SK-N-SH (cell line): Measurements from ENCODE around the gene POU6F2. TPM values are rescaled to one million over a fixed set of nuclear protein-coding genes. Genes with fewer than 3 reads are reported as not detected.

Experiments used
- CTCF ChIA-PET: fragments of 300-600, 350-600 bp; formaldehyde crosslinking; extraction: SDS; loops from one replicate; lab custom pipeline; 2021; lab: Yijun Ruan, JAX
- POLR2A ChIA-PET: fragments of 350-600 bp; sonication (Branson Sonifier 250); formaldehyde crosslinking; extraction: SDS; loops from one replicate; lab custom pipeline; 2020; ENCODE audit warnings: antibody characterized with exemption, inconsistent platforms; lab: Yijun Ruan, JAX
- DNase-seq: peaks from one replicate; pipeline ENCODE4 v3.0.0; 2012
- H2AFZ ChIP-seq: fragments of 200-600 bp; sonication (generic); 2 replicates; pipeline ENCODE4 v1.8.1; 2016; ENCODE audit warnings: antibody characterized with exemption, mild to moderate bottlenecking, low read depth
- H3F3A ChIP-seq: fragments of 200-600 bp; sonication (generic); replicated peaks from 2 replicates; pipeline ENCODE3; 2016; ENCODE audit warnings: antibody characterized with exemption, mild to moderate bottlenecking; ENCODE audit not compliant: insufficient read depth
- H3K27ac ChIP-seq, 2 experiments: fragments of 200-500 bp in 1 of 2; fragments of 200-600 bp in 1 of 2; sonication (Bioruptor generic) in 1 of 2; sonication (generic), shearing (Covaris generic) in 1 of 2; 2 replicates each; pipeline versions ENCODE4 v1.5.1 to v1.6.1; 2014 to 2016; ENCODE audit warnings: low read depth in 2 of 2, inconsistent platforms in 1 of 2, low read length in 1 of 2, mild to moderate bottlenecking in 1 of 2, mixed read lengths in 1 of 2
- H3K27me3 ChIP-seq: fragments of 200-600 bp; sonication (generic), shearing (Covaris generic); 2 replicates; pipeline ENCODE4 v1.6.1; 2016; ENCODE audit warnings: mixed run types; ENCODE audit not compliant: insufficient read depth
- H3K36me3 ChIP-seq, 2 experiments: fragments of 200-500 bp in 1 of 2; fragments of 200-600 bp in 1 of 2; sonication (Bioruptor generic) in 1 of 2; sonication (generic) in 1 of 2; replicated peaks in 1 of 2; 2 replicates each; pipeline versions ENCODE3 to v1.5.1; 2014 to 2016; ENCODE audit warnings: low read length in 1 of 2, mild to moderate bottlenecking in 1 of 2; ENCODE audit not compliant: insufficient read depth in 2 of 2, control insufficient read depth in 1 of 2
- H3K4me1 ChIP-seq, 2 experiments: fragments of 200-500 bp in 1 of 2; fragments of 200-600 bp in 1 of 2; sonication (Bioruptor generic) in 1 of 2; sonication (generic), shearing (Covaris generic) in 1 of 2; 2 replicates each; pipeline versions ENCODE4 v1.5.1 to v1.6.1; 2014 to 2016; ENCODE audit warnings: low read depth in 1 of 2, low read length in 1 of 2, mixed run types in 1 of 2; ENCODE audit not compliant: insufficient read depth in 2 of 2, control insufficient read depth in 1 of 2
- H3K4me2 ChIP-seq: fragments of 200-600 bp; sonication (generic), shearing (Covaris generic); 2 replicates; pipeline ENCODE4 v1.6.1; 2017; ENCODE audit warnings: mixed run types
- H3K4me3 ChIP-seq, 2 experiments: fragments of 200-500 bp in 1 of 2; fragments of 200-600 bp in 1 of 2; sonication (Bioruptor generic) in 1 of 2; sonication (generic), shearing (Covaris generic) in 1 of 2; 2 replicates each; pipeline versions ENCODE4 v1.5.1 to v1.8.1; 2014 to 2016; ENCODE audit warnings: low read depth in 2 of 2, inconsistent platforms in 1 of 2, low read length in 1 of 2, mild to moderate bottlenecking in 1 of 2, mixed read lengths in 1 of 2, moderate library complexity in 1 of 2
- H3K79me2 ChIP-seq: fragments of 200-600 bp; sonication (generic); 2 replicates; pipeline ENCODE4 v1.8.1; 2017; ENCODE audit warnings: mild to moderate bottlenecking; ENCODE audit not compliant: insufficient read depth
- H3K9ac ChIP-seq: fragments of 200-600 bp; sonication (generic); 2 replicates; pipeline ENCODE4 v1.6.1; 2017; ENCODE audit warnings: mixed run types
- H3K9me2 ChIP-seq: fragments of 200-600 bp; sonication (generic); 2 replicates; pipeline ENCODE4 v1.6.1; 2017; ENCODE audit warnings: mixed run types
- H3K9me3 ChIP-seq: fragments of 200-600 bp; sonication (generic); 2 replicates; pipeline ENCODE4 v1.6.1; 2017; ENCODE audit warnings: mixed run types, mild to moderate bottlenecking, moderate library complexity
- H4K20me1 ChIP-seq: fragments of 200-600 bp; sonication (generic); 2 replicates; pipeline ENCODE4 v1.6.1; 2017; ENCODE audit warnings: mild to moderate bottlenecking, mixed run types; ENCODE audit not compliant: insufficient read depth
- ELF1 ChIP-seq: IDR thresholded peaks from 2 replicates; pipeline ENCODE4 v1.4.0; 2012
- EZH2phosphoT487 ChIP-seq: fragments of 200-600 bp; sonication (generic); IDR thresholded peaks from 2 replicates; pipeline ENCODE4 v1.6.1; 2017; ENCODE audit warnings: low read depth, mixed run types, mild to moderate bottlenecking, antibody characterized with exemption, moderate library complexity, borderline replicate concordance
- FOXM1 ChIP-seq: IDR thresholded peaks from 2 replicates; pipeline ENCODE4 v1.4.0; 2012; ENCODE audit warnings: low read depth, mild to moderate bottlenecking
- GATA2 ChIP-seq: sonication (generic); formaldehyde crosslinking; IDR thresholded peaks from 2 replicates; pipeline ENCODE4 v1.5.0; 2020; ENCODE audit warnings: mild to moderate bottlenecking, missing genetic modification reagents
- MEF2A ChIP-seq: IDR thresholded peaks from 2 replicates; pipeline ENCODE4 v1.4.0; 2012; ENCODE audit warnings: low read depth, borderline replicate concordance
- MXI1 ChIP-seq: IDR thresholded peaks from 2 replicates; pipeline ENCODE4 v1.6.1; 2012; ENCODE audit warnings: mild to moderate bottlenecking, low read depth, low read length, improper control_type of control experiment
- NRF1 ChIP-seq: IDR thresholded peaks from 2 replicates; pipeline ENCODE4 v1.6.1; 2012; ENCODE audit warnings: low read depth, mild to moderate bottlenecking, low read length
- RCOR1 ChIP-seq: fragments of 150-350 bp; IDR thresholded peaks from 2 replicates; pipeline ENCODE4 v1.6.1; 2017; ENCODE audit warnings: antibody characterized with exemption, low read length
- RFX5 ChIP-seq: IDR thresholded peaks from 2 replicates; pipeline ENCODE4 v1.6.1; 2012; ENCODE audit warnings: mild to moderate bottlenecking, improper control_type of control experiment, low read length
- RXRA ChIP-seq: IDR thresholded peaks from 2 replicates; pipeline ENCODE4 v1.4.0; 2012; ENCODE audit warnings: low read depth, mild to moderate bottlenecking, borderline replicate concordance
- SIN3A ChIP-seq: IDR thresholded peaks from 2 replicates; pipeline ENCODE4 v1.6.1; 2012; ENCODE audit warnings: low read depth, mild to moderate bottlenecking, low read length, moderate library complexity, borderline replicate concordance
- SMC3 ChIP-seq: IDR thresholded peaks from 2 replicates; pipeline ENCODE4 v1.6.1; 2012; ENCODE audit warnings: low read depth, low read length, improper control_type of control experiment
- TAF1 ChIP-seq: IDR thresholded peaks from 2 replicates; pipeline ENCODE4 v1.6.1; 2012; ENCODE audit warnings: low read depth, mild to moderate bottlenecking, low read length, moderate library complexity, borderline replicate concordance
- TCF12 ChIP-seq: IDR thresholded peaks from 2 replicates; pipeline ENCODE4 v1.4.0; 2012
- YY1 ChIP-seq: IDR thresholded peaks from 2 replicates; pipeline ENCODE4 v1.4.0; 2012; ENCODE audit warnings: low read depth, mild to moderate bottlenecking
- WGBS: methylation state at CpG from one replicate; pipeline ENCODE4 v1.1.6; 2017; ENCODE audit warnings: low lambda C conversion rate; 5-methylcytosine and 5-hydroxymethylcytosine counted together
- polyA plus RNA-seq, 3 experiments: library from polyadenylated mRNA; depleted of rRNA; stranded (reverse); fragments of >200 nt; gene quantifications; 2 replicates each; pipeline ENCODE4 v1.2.3, GENCODE V29; 2012
- TF ChIP-seq, protein P1 (sequence below): fragments of 200-600 bp; sonication (generic); IDR thresholded peaks from 2 replicates; pipeline ENCODE4 v1.6.1; 2017; ENCODE audit warnings: antibody characterized with exemption, mild to moderate bottlenecking, moderate library complexity
- TF ChIP-seq, protein P2 (sequence below): IDR thresholded peaks from 2 replicates; pipeline ENCODE4; 2012
- TF ChIP-seq, protein P3 (sequence below): fragments of 150-350 bp; IDR thresholded peaks from 2 replicates; pipeline ENCODE4 v1.6.1; 2017; ENCODE audit warnings: antibody characterized with exemption, low read length, low read depth, borderline replicate concordance
- TF ChIP-seq, protein P4 (sequence below): IDR thresholded peaks from 2 replicates; pipeline ENCODE4 v1.4.0; 2012; ENCODE audit warnings: low read depth

The POU6F2 gene
- polyA plus RNA-seq, 1 of the 3 experiments (the other 2 are of a cell fraction), result under 0.01 TPM

DNA sequence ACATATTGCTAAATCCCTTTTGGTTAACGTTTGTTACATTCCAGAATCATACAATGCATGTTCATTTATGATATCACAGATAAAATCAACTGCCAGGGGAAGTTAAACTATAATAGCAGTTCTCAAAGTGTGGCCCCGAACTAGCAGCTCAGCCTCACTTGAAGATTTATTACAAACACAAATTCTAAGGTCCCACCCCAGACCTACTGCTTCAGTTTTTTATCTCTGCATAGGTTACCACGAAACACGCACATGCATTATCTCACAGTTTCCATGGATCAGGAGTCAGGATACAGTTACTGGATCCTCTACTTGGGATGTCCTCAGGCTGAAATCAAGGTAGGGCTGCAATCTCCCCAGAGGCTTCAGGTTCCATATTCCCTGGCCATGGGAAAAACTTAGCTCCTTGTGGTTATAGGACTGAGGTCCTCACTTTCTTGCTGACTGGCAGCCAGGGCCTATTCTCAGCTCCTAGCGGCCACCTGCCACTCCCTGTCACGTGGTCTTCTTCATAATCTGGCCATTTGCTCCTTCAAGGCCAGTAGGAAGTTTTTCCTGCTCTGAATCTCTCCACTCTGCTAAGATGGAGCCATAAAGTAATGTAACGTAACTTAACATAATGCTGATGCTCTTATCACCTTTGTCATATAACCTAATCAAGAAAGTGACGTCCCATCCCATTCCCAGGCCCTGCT, 538.0 kb downstream of the POU6F2 start:
- H3K4me3 ChIP-seq, result no peak overlapping the region
- H4K20me1 ChIP-seq, result no peaks in the 10 kb centered on the region
- WGBS, result 62% methylated on average over 8 of the region's 8 CpGs
- no peak for TF ChIP-seq ELF1
- TF ChIP-seq RXRA, result no peak
- TF ChIP-seq, protein P1, sequence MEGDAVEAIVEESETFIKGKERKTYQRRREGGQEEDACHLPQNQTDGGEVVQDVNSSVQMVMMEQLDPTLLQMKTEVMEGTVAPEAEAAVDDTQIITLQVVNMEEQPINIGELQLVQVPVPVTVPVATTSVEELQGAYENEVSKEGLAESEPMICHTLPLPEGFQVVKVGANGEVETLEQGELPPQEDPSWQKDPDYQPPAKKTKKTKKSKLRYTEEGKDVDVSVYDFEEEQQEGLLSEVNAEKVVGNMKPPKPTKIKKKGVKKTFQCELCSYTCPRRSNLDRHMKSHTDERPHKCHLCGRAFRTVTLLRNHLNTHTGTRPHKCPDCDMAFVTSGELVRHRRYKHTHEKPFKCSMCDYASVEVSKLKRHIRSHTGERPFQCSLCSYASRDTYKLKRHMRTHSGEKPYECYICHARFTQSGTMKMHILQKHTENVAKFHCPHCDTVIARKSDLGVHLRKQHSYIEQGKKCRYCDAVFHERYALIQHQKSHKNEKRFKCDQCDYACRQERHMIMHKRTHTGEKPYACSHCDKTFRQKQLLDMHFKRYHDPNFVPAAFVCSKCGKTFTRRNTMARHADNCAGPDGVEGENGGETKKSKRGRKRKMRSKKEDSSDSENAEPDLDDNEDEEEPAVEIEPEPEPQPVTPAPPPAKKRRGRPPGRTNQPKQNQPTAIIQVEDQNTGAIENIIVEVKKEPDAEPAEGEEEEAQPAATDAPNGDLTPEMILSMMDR, result no peak
- TF ChIP-seq GATA2, result no peak
- TF ChIP-seq TCF12, result no peak
- no peak for TF ChIP-seq SIN3A
- no peak for TF ChIP-seq SMC3
- TF ChIP-seq YY1, result no peak
- TF ChIP-seq, protein P2, sequence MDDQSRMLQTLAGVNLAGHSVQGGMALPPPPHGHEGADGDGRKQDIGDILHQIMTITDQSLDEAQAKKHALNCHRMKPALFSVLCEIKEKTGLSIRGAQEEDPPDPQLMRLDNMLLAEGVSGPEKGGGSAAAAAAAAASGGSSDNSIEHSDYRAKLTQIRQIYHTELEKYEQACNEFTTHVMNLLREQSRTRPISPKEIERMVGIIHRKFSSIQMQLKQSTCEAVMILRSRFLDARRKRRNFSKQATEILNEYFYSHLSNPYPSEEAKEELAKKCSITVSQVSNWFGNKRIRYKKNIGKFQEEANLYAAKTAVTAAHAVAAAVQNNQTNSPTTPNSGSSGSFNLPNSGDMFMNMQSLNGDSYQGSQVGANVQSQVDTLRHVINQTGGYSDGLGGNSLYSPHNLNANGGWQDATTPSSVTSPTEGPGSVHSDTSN, result no peak
- no peak for TF ChIP-seq MXI1
- TF ChIP-seq, protein P3, sequence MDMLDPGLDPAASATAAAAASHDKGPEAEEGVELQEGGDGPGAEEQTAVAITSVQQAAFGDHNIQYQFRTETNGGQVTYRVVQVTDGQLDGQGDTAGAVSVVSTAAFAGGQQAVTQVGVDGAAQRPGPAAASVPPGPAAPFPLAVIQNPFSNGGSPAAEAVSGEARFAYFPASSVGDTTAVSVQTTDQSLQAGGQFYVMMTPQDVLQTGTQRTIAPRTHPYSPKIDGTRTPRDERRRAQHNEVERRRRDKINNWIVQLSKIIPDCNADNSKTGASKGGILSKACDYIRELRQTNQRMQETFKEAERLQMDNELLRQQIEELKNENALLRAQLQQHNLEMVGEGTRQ, result no peak
- TF ChIP-seq TAF1, result no peak
- TF ChIP-seq MEF2A, result no peak
- no peak for TF ChIP-seq RCOR1
- no peak for TF ChIP-seq RFX5
- TF ChIP-seq NRF1, result no peak
- TF ChIP-seq, protein P4, sequence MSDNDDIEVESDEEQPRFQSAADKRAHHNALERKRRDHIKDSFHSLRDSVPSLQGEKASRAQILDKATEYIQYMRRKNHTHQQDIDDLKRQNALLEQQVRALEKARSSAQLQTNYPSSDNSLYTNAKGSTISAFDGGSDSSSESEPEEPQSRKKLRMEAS, result no peak
- no peak for TF ChIP-seq EZH2phosphoT487
- TF ChIP-seq FOXM1, result no peak
- TF ChIP-seq, all 33 proteins: peak for 0
- CTCF ChIA-PET, result interaction anchor here (1.5 kb wide), 1 partner anchor 13 kb away, joined by 3 read pairs; no protein-coding TSS in a partner anchor
- Histone ChIP-seq H3K9ac (no peak overlapping the region), H3K27ac (no peak overlapping the region), H2AFZ (no peak overlapping the region), H3K9me2 (no peaks in the 10 kb centered on the region), H3F3A (peaks cover 12% of the 10 kb centered on the region), H3K4me2 (no peak overlapping the region), H3K27me3 (no peaks in the 10 kb centered on the region), H3K79me2 (no peaks in the 10 kb centered on the region), H3K9me3 (no peaks in the 10 kb centered on the region), H3K4me1 (no peaks in the 10 kb centered on the region), H3K36me3 (no peaks in the 10 kb centered on the region)
- no peak for DNase-seq
- POLR2A ChIA-PET, result no interaction called here
